Panc1 (cell line): ENCODE results near the gene UNKL. TPM values are rescaled to one million over a fixed set of nuclear protein-coding genes. Genes with fewer than 3 reads are reported as not detected.

Experiments used
- ATAC-seq: fragments of 200-7000 bp; cut with Tn5 transposase; 2 replicates; pipeline ENCODE4 v1.9.1; 2020; ENCODE audit warnings: mild to moderate bottlenecking, moderate library complexity
- BruUV-seq: library from RNA; stranded (reverse); fragments of 400-500 nt; replicated peaks from 2 replicates; lab custom pipeline; 2021; lab: Mats Ljungman, UMichigan
- CTCF ChIA-PET: fragments of 300-600 bp; sonication (Branson Sonifier 250); formaldehyde crosslinking; loops from one replicate; lab custom pipeline; 2022; ENCODE audit warnings: antibody characterized with exemption; lab: Charles Lee
- POLR2A ChIA-PET: fragments of 300-600 bp; sonication (Branson Sonifier 250); formaldehyde crosslinking; loops from one replicate; lab custom pipeline; 2022; ENCODE audit warnings: antibody characterized with exemption; lab: Charles Lee
- DNase-seq: peaks from one replicate; pipeline ENCODE4 v3.0.0-alpha.2; 2010; ENCODE audit warnings: low read depth, low spot score
- H3K27ac ChIP-seq: 2 replicates; pipeline ENCODE4 v1.5.1; 2011; ENCODE audit warnings: mild to moderate bottlenecking, low read length, inconsistent platforms
- H3K27me3 ChIP-seq: fragments of 200-500 bp; sonication (Bioruptor generic); 2 replicates; pipeline ENCODE4 v1.6.0; 2014; ENCODE audit warnings: low read length, inconsistent platforms; ENCODE audit not compliant: control insufficient read depth, insufficient read depth
- H3K36me3 ChIP-seq: fragments of 200-500 bp; sonication (Bioruptor generic); 2 replicates; pipeline ENCODE4 v1.5.1; 2014; ENCODE audit warnings: inconsistent platforms, mild to moderate bottlenecking, low read length, moderate library complexity; ENCODE audit not compliant: control insufficient read depth, insufficient read depth
- H3K4me1 ChIP-seq: 2 replicates; pipeline ENCODE4 v1.5.1; 2011; ENCODE audit warnings: inconsistent platforms, mild to moderate bottlenecking, low read length, moderate library complexity; ENCODE audit not compliant: control insufficient read depth, insufficient read depth
- H3K4me3 ChIP-seq, 2 experiments: 2 replicates each; pipeline ENCODE4 v1.5.1; 2011 to 2012; ENCODE audit warnings: low read depth in 2 of 2, low read length in 2 of 2, mild to moderate bottlenecking in 2 of 2, inconsistent platforms in 1 of 2, moderate library complexity in 1 of 2
- H3K9me3 ChIP-seq: fragments of 200-500 bp; sonication (Bioruptor generic); 2 replicates; pipeline ENCODE4 v1.5.1; 2014; ENCODE audit warnings: low read depth, mild to moderate bottlenecking, inconsistent platforms, low read length, moderate library complexity; ENCODE audit not compliant: control insufficient read depth, insufficient read depth
- POLR2AphosphoS5 ChIP-seq: IDR thresholded peaks from 2 replicates; pipeline ENCODE4 v1.6.1; 2012; ENCODE audit warnings: mild to moderate bottlenecking, low read depth, low read length, moderate library complexity
- SIN3A ChIP-seq: IDR thresholded peaks from 2 replicates; pipeline ENCODE4 v1.6.1; 2012; ENCODE audit warnings: low read depth, mild to moderate bottlenecking, low read length, moderate library complexity, borderline replicate concordance; ENCODE audit not compliant: insufficient read depth
- TCF7L2 ChIP-seq: IDR thresholded peaks from 2 replicates; pipeline ENCODE4 v1.6.1; 2011; ENCODE audit warnings: mild to moderate bottlenecking, low read depth, low read length, inconsistent platforms
- in situ Hi-C: cut with HindIII; loops from 2 replicates; pipeline ENCODE4 v1.10.0; 2016; ENCODE audit warnings: low sequenced_read_pairs, low pct_unique_long_range_greater_than_20kb
- intact Hi-C: fragments of 100-400 bp; cut with micrococcal nuclease; formaldehyde crosslinking; loops from one replicate; pipeline ENCODE4 v1.10.0; 2022; ENCODE audit not compliant: unreplicated experiment
- total RNA-seq: library from RNA; stranded (reverse); gene quantifications from one replicate; pipeline ENCODE4 v1.2.1, GENCODE V29; 2021; ENCODE audit not compliant: unreplicated experiment
- TF ChIP-seq, protein P1 (sequence below), 2 experiments: IDR thresholded peaks; 2 replicates each; pipeline ENCODE4 v1.6.1; 2011 to 2012; ENCODE audit warnings: low read depth in 2 of 2, control low read depth in 1 of 2, low read length in 1 of 2, mild to moderate bottlenecking in 1 of 2, moderate library complexity in 1 of 2; ENCODE audit not compliant: insufficient read depth in 1 of 2
- TF ChIP-seq, protein P2 (sequence below): fragments of 450-650 bp; IDR thresholded peaks from 2 replicates; pipeline ENCODE4 v1.5.1; 2017; ENCODE audit warnings: mild to moderate bottlenecking

UNKL gene
- total RNA-seq, 1 experiment from 2014 or later = 26.6 TPM

DNA sequence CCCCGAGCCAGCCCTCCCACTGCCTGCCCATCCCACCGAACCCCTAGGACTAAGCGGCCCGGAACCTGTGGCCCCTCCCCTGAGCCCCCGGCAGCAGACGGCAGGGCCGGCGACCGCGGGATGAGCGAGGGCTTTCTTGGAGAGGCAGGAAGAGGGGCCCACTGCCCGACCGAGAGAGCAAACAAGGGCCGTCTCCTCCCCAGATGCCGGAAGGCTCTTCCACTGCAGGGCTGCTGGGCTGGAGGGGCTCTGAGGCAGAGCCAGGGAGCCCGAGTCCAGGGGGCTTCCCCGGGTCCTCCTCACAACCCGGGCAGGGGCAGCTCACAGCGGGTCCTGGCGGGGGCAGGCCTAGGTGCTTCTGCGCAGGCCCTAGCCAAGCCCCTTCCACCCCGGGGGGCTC, 19.3 kb upstream of the UNKL start:
- ATAC-seq = no peak
- Histone ChIP-seq H3K27ac (no peak overlapping the region), H3K9me3 (no peaks in the 10 kb centered on the region), H3K4me3 (no peak overlapping the region), H3K36me3 (no peaks in the 10 kb centered on the region), H3K27me3 (no peaks in the 10 kb centered on the region), H3K4me1 (no peaks in the 10 kb centered on the region)
- intact Hi-C loops = no loop called here
- POLR2A ChIA-PET = no interaction called here
- BruUV-seq = no TSS peak
- in situ Hi-C loops = no loop called here
- DNase-seq = no peak
- CTCF ChIA-PET = no interaction called here
- no peak for TF ChIP-seq POLR2AphosphoS5
- TF ChIP-seq SIN3A = no peak
- TF ChIP-seq TCF7L2 = no peak
- TF ChIP-seq, protein P1, sequence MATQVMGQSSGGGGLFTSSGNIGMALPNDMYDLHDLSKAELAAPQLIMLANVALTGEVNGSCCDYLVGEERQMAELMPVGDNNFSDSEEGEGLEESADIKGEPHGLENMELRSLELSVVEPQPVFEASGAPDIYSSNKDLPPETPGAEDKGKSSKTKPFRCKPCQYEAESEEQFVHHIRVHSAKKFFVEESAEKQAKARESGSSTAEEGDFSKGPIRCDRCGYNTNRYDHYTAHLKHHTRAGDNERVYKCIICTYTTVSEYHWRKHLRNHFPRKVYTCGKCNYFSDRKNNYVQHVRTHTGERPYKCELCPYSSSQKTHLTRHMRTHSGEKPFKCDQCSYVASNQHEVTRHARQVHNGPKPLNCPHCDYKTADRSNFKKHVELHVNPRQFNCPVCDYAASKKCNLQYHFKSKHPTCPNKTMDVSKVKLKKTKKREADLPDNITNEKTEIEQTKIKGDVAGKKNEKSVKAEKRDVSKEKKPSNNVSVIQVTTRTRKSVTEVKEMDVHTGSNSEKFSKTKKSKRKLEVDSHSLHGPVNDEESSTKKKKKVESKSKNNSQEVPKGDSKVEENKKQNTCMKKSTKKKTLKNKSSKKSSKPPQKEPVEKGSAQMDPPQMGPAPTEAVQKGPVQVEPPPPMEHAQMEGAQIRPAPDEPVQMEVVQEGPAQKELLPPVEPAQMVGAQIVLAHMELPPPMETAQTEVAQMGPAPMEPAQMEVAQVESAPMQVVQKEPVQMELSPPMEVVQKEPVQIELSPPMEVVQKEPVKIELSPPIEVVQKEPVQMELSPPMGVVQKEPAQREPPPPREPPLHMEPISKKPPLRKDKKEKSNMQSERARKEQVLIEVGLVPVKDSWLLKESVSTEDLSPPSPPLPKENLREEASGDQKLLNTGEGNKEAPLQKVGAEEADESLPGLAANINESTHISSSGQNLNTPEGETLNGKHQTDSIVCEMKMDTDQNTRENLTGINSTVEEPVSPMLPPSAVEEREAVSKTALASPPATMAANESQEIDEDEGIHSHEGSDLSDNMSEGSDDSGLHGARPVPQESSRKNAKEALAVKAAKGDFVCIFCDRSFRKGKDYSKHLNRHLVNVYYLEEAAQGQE (IDR thresholded peaks at IDR 0.05; ENCODE audit: insufficient read depth in 1 of 2, low read depth in 2 of 2, low read length in 1 of 2) = no peak
- TF ChIP-seq, protein P2, sequence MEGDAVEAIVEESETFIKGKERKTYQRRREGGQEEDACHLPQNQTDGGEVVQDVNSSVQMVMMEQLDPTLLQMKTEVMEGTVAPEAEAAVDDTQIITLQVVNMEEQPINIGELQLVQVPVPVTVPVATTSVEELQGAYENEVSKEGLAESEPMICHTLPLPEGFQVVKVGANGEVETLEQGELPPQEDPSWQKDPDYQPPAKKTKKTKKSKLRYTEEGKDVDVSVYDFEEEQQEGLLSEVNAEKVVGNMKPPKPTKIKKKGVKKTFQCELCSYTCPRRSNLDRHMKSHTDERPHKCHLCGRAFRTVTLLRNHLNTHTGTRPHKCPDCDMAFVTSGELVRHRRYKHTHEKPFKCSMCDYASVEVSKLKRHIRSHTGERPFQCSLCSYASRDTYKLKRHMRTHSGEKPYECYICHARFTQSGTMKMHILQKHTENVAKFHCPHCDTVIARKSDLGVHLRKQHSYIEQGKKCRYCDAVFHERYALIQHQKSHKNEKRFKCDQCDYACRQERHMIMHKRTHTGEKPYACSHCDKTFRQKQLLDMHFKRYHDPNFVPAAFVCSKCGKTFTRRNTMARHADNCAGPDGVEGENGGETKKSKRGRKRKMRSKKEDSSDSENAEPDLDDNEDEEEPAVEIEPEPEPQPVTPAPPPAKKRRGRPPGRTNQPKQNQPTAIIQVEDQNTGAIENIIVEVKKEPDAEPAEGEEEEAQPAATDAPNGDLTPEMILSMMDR = no peak

DNA sequence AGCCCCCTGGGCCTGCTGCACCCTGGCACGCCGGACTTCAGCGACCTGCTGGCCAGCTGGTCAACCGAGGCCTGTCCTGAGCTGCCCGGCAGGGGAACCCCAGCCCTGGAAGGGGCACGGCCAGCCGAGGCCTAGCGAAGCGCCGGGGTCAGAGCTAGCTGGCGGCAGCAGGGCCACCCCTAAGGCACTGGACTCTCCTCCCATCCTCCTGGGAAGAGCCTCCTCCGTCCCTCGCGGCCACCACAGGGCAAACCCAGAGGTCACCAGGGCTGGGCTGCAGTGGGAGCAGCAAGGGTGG, 18.7 kb upstream of the UNKL start:
- H3K4me3 ChIP-seq = no peak overlapping the region
- intact Hi-C loops (no loop called here), in situ Hi-C loops (no loop called here)
- H3K27me3 ChIP-seq = no peaks in the 10 kb centered on the region
- no peaks in the 10 kb centered on the region for H3K36me3 ChIP-seq
- no peaks in the 10 kb centered on the region for H3K9me3 ChIP-seq
- BruUV-seq = no TSS peak
- TF ChIP-seq TCF7L2 (no peak), POLR2AphosphoS5 (no peak), SIN3A (no peak)
- TF ChIP-seq, protein P2 = no peak
- TF ChIP-seq, protein P1 (IDR thresholded peaks at IDR 0.05; ENCODE audit: insufficient read depth in 1 of 2, low read depth in 2 of 2, low read length in 1 of 2) = no peak
- no peaks in the 10 kb centered on the region for H3K4me1 ChIP-seq
- ChIA-PET POLR2A (no interaction called here), CTCF (no interaction called here)
- DNase-seq (no peak), ATAC-seq (no peak)
- no peak overlapping the region for H3K27ac ChIP-seq
